Neural crest cell (in vitro differentiated cells): ENCODE measurements around the gene NMNAT1. TPM values are rescaled to one million over a fixed set of nuclear protein-coding genes. Genes with fewer than 3 reads are reported as not detected.

Source experiments
- DNase-seq: peaks from one replicate; pipeline ENCODE4 v3.0.0; 2021; ENCODE audit warnings: low read depth, mixed read lengths, low spot score
- H3K27ac Mint-ChIP-seq: one replicate; pipeline ENCODE4 v1.8.0; 2021; ENCODE audit warnings: mild to moderate bottlenecking, mixed read lengths; ENCODE audit not compliant: unreplicated experiment
- H3K27me3 Mint-ChIP-seq: 2 replicates; pipeline ENCODE4 v1.8.0; 2021; ENCODE audit warnings: low read depth, mild to moderate bottlenecking, mixed read lengths
- H3K36me3 Mint-ChIP-seq: 2 replicates; pipeline ENCODE4 v1.8.0; 2021; ENCODE audit warnings: low read depth, mild to moderate bottlenecking, mixed read lengths
- H3K4me1 Mint-ChIP-seq: 2 replicates; pipeline ENCODE4 v1.8.0; 2021; ENCODE audit warnings: mixed read lengths
- H3K4me3 Mint-ChIP-seq: one replicate; pipeline ENCODE4 v1.8.0; 2021; ENCODE audit warnings: mild to moderate bottlenecking, mixed read lengths
- H3K9me3 Mint-ChIP-seq: 2 replicates; pipeline ENCODE4 v1.8.0; 2021; ENCODE audit warnings: mixed read lengths
- total RNA-seq: library from RNA; stranded (reverse); gene quantifications from 2 replicates; pipeline ENCODE4 v1.2.1, GENCODE V29; 2021
- TF ChIP-seq, protein P1 (sequence below): fragments of 200-600 bp; sonication (generic); conservative IDR thresholded peaks from 2 replicates; pipeline ENCODE4 v1.5.0; 2021; ENCODE audit warnings: antibody characterized with exemption, mild to moderate bottlenecking

The NMNAT1 gene
- total RNA-seq, 1 donor from 2014 or later, result 8.8 TPM

DNA sequence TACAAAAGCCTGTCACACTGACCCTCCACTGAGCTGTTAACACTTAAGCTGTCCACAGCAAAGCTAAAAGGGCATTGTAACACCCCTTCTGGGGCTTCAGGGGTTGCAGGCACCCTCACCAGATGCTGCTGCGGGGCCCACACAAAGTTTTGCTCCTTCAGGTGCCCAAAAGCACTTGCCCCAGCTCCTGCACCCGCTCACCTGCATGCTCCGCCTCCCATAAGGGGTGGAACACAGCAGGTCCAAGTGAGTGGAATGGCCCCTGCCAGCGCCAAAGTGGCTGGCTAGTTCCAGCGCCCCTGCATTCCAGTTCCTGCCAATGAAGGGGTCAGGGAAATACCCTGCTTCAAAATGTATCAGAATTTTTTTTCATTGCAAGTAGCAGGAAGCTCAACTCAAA, 46.5 kb downstream of the NMNAT1 start:
- peaks cover 15% of the 10 kb centered on the region for H3K27me3 Mint-ChIP-seq
- no peaks in the 10 kb centered on the region for H3K36me3 Mint-ChIP-seq
- TF ChIP-seq, protein P1, sequence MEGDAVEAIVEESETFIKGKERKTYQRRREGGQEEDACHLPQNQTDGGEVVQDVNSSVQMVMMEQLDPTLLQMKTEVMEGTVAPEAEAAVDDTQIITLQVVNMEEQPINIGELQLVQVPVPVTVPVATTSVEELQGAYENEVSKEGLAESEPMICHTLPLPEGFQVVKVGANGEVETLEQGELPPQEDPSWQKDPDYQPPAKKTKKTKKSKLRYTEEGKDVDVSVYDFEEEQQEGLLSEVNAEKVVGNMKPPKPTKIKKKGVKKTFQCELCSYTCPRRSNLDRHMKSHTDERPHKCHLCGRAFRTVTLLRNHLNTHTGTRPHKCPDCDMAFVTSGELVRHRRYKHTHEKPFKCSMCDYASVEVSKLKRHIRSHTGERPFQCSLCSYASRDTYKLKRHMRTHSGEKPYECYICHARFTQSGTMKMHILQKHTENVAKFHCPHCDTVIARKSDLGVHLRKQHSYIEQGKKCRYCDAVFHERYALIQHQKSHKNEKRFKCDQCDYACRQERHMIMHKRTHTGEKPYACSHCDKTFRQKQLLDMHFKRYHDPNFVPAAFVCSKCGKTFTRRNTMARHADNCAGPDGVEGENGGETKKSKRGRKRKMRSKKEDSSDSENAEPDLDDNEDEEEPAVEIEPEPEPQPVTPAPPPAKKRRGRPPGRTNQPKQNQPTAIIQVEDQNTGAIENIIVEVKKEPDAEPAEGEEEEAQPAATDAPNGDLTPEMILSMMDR, result no peak
- H3K9me3 Mint-ChIP-seq, result no peaks in the 10 kb centered on the region
- no peak overlapping the region for H3K27ac Mint-ChIP-seq
- H3K4me1 Mint-ChIP-seq, result peaks cover 8% of the 10 kb centered on the region
- no peak overlapping the region for H3K4me3 Mint-ChIP-seq
- DNase-seq, result no peak

DNA sequence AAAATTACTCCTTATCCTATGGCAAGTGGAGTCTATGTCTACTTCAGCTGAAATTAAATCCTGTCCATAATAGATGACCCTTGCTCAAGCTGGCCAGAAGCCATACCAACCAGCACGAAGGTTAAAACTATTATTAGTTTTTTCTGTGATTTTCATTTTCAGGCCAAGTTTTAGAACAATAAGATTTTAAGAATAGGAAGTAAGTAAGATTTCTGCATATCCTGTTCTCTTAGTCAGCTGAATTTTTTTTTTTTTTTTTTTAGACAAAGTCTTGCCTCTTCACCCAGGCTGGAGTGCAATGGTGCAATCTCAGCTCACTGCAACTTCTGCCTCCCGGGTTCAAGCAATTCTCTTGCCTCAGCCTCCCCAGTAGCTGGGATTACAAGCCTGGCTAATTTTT, 47.7 kb downstream of the NMNAT1 start:
- Mint-ChIP-seq H3K9me3 (no peaks in the 10 kb centered on the region), H3K27ac (no peak overlapping the region), H3K27me3 (peaks cover 25% of the 10 kb centered on the region), H3K36me3 (no peaks in the 10 kb centered on the region), H3K4me3 (no peak overlapping the region), H3K4me1 (no peaks in the 10 kb centered on the region)
- TF ChIP-seq, protein P1, result no peak
- no peak for DNase-seq

DNA sequence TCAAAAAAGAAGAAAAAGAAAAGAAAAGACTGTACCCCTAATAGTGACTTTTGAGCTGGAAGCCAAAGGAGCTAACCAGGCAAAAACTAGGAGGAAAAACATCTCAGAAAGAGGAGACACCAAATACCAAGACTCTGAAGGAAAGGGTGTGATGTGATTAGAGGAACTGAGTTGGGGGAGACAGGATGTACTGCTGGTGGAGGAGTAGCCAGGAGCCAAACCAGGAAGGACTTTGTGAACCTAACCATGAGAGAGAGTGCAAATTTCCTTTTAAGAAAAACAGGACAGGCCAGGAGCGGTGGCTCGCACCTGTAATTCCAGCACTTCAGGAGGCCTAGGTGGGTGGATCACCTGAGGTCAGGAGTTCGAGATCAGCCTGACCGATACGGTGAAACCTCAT, 49.6 kb downstream of the NMNAT1 start:
- Mint-ChIP-seq H3K9me3 (no peaks in the 10 kb centered on the region), H3K36me3 (no peaks in the 10 kb centered on the region), H3K4me1 (peaks cover 7% of the 10 kb centered on the region), H3K4me3 (no peak overlapping the region), H3K27ac (no peak overlapping the region), H3K27me3 (peaks cover 41% of the 10 kb centered on the region)
- TF ChIP-seq, protein P1, result no peak
- no peak for DNase-seq

DNA sequence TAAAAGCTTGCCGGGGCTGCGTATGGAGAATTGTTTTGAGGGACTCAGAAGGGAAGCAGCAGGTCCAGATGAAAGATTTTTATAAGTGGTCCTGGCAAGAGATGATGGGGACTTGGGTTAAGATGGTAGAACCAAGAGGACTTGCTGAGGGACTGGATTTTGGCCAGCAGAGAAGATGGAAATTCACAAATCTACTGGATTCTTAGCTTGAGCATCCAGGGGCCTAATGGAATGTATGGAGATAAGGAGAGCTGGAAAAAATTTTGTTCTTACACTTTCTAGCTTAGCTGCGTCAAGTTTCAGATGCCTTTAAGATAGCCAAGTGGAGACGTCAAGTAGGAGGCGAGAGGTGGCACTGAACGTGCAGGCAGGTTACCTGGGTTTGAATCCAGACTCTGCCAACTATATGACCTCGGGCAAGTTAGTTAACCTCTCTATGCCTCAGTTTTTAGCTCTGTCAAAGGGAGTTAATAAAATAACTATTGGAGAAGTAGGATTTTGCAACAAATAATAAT, 50.3 kb downstream of the NMNAT1 start:
- Mint-ChIP-seq H3K36me3 (no peaks in the 10 kb centered on the region), H3K9me3 (no peaks in the 10 kb centered on the region), H3K4me3 (no peak overlapping the region), H3K27me3 (peaks cover 48% of the 10 kb centered on the region), H3K27ac (no peak overlapping the region), H3K4me1 (peaks cover 7% of the 10 kb centered on the region)
- DNase-seq, result no peak
- TF ChIP-seq, protein P1, result no peak

DNA sequence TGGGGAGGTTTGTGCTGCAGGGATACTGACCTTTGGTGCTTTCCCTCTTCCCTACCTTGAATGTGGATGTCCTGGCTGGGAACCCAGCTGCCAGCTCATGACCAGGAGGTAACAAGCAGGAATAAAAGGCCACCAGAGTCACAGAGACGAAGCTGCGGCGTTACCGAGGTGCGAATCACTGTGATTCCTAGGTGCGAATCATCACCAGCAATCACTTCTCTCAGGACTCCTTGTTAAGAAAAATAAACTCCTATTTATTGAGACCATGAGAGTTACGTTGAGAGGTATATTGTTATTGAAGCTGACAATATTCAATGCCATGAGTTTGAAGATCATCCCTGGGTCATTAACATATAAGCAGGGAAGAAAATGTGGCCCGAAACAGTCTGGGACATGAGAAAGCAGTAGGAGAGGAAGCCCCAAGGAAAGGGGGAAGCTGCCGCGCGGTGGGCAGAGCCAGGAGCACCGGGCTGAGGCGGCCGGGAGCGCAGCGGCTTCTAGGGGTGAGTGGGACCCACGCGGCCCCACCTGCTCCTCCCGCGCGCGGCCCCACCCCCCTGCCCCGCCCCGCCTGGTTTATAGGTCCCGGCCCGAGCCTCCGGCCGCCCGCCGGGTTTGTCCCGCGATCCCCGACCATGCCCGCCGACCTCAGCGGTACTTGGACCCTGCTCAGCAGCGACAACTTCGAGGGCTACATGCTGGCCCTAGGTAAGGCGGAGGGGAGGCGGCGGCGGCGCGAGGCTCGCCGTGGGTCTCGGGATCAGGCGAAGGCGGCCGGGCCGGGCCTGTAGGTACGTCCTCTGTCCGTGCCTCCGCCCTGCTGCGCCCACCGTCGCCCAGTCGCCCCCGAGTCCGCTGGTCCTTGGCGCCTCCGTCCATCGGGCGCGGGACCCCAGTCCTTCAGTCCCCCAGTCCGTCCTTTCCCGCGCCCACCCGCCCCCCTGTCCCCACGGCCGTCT, 53.6 kb downstream of the NMNAT1 start, which contains the start of gene RBP7:
RBP7 (plus strand) TSS at position 605 of the 959 bp plus-strand sequence; CDS start at position 636, 31 bp downstream.
- Mint-ChIP-seq H3K4me1 (peaks cover 7% of the 10 kb centered on the region), H3K4me3 (peak within 1 kb of the TSS; percentile 75), H3K27ac (no peak within 1 kb of the TSS), H3K36me3 (no peaks in the 10 kb centered on the region), H3K27me3 (peaks cover 56% of the 10 kb centered on the region), H3K9me3 (no peaks in the 10 kb centered on the region)
- no peak for DNase-seq
- TF ChIP-seq, protein P1, result no peak
